ENCODE measurements around the gene CBX4.
"Not testable (repeated sequence)": the region's sequence is repeated elsewhere in the genome, so short reads cannot be mapped to it uniquely, and the experiment has no call there.

The CBX4 gene

DNA sequence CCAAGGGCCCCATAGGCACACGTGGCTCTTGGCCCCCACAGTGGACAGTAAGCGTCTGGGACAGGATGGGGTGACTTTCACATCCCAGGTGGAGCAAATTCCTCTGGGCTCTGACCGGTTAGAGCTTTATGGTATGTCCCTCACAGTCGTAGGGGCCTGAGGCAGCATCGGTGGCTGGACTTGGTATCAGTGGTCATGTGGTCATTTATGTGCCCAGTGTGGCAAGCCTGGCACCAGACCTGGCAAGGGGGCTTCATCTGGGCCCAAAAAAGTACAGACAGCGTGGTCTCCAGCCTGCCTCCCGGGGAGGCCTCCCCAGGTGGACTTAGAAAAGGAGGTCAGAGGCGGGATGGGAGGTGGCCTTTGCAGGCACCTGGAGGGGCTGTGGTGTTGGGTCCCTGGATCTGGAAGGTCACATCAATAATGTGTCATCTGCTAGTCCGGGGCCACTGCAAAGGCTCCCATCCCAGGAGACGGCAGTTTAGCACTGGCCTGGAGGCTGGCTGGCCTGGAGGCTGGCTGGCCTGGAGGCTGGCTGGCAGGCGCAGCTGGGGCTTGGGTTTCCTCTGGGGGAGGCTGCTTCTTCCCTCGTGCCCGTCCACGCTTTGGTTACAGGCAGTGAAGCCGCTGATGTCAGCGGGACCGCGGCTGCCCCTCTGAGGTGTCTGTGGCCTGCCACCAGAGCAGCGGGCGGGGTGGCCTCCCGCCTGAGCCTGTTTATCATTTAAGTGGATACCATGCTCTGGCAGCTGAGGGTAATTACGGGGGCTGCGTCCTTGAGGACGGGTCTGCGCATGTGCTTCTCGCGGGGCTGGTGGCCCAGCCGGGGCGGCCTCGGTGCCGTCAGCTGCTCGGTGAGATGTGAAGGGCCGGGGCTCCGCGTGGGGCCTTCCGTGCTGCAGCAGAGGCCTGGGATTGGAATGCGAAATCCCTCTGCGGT is 20.7 kb upstream of the CBX4 start:
- DNase-seq (ENCODE audit: low read depth), result no peak

GRCh38 chr17:79857095-79857494 is 17.9 kb upstream of the CBX4 start:
- no peak for DNase-seq (ENCODE audit: low read depth)

GRCh38 chr17:79855331-79856124 is 16.3 kb upstream of the CBX4 start:
- DNase-seq (ENCODE audit: low read depth), result no peak

- no peak for DNase-seq (ENCODE audit: low read depth)
Measured at GRCh38 chr17:79854080-79855060, 15.1 kb upstream of the CBX4 start.

- DNase-seq (ENCODE audit: low read depth), result not testable (repeated sequence)
Measured at GRCh38 chr17:79853168-79853567, 13.9 kb upstream of the CBX4 start.

- no peak for DNase-seq (ENCODE audit: low read depth)
Measured at GRCh38 chr17:79852748-79853147, 13.5 kb upstream of the CBX4 start.

DNA sequence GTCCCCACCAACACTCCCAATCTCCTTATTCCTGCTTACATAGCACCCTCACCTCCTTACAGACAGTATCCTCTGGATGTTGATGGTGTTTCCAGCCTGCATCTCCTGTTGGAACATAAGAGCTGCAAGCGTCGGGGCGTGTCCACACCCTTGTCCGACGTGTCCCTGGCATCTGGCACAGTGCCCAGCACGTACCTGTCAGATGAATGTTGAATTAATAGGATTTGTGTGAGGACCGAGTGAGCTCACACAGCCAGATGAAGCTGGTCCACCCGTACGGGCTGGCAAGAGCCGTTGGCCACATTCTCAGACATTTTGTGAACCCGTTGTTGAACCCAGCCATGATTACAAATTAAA is 12.2 kb upstream of the CBX4 start:
- DNase-seq (ENCODE audit: low read depth), result no peak

- no peak for DNase-seq (ENCODE audit: low read depth)
Measured at GRCh38 chr17:79850571-79851460, 11.6 kb upstream of the CBX4 start.

- DNase-seq (ENCODE audit: low read depth), result no peak
Measured at GRCh38 chr17:79849953-79850352, 10.7 kb upstream of the CBX4 start.

DNA sequence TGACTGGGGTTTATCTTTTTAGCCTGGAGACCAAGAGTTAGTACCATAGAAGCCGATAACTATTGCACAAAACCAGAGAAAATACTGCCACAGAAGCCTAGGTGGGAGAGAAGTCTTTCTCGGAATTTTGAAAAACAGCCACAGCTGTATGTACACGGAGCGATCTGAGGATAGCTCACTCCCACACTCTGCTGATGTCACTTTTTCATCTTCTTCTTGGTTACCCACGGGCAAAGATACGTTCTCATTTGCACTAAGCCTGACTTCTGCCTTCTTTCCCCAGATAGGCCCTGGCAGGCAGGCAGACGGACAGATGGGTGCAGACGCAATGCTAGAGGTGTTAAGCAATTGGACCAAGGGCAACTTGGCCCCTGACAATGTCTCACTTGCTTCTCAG is 9.1 kb upstream of the CBX4 start:
- DNase-seq (ENCODE audit: low read depth), result no peak

GRCh38 chr17:79847698-79848369 is 8.6 kb upstream of the CBX4 start:
- DNase-seq (ENCODE audit: low read depth), result no peak

GRCh38 chr17:79845601-79845949 is 6.3 kb upstream of the CBX4 start:
- no peak for DNase-seq (ENCODE audit: low read depth)

- no peak for DNase-seq (ENCODE audit: low read depth)
Measured at GRCh38 chr17:79844869-79845600, 5.8 kb upstream of the CBX4 start.

DNA sequence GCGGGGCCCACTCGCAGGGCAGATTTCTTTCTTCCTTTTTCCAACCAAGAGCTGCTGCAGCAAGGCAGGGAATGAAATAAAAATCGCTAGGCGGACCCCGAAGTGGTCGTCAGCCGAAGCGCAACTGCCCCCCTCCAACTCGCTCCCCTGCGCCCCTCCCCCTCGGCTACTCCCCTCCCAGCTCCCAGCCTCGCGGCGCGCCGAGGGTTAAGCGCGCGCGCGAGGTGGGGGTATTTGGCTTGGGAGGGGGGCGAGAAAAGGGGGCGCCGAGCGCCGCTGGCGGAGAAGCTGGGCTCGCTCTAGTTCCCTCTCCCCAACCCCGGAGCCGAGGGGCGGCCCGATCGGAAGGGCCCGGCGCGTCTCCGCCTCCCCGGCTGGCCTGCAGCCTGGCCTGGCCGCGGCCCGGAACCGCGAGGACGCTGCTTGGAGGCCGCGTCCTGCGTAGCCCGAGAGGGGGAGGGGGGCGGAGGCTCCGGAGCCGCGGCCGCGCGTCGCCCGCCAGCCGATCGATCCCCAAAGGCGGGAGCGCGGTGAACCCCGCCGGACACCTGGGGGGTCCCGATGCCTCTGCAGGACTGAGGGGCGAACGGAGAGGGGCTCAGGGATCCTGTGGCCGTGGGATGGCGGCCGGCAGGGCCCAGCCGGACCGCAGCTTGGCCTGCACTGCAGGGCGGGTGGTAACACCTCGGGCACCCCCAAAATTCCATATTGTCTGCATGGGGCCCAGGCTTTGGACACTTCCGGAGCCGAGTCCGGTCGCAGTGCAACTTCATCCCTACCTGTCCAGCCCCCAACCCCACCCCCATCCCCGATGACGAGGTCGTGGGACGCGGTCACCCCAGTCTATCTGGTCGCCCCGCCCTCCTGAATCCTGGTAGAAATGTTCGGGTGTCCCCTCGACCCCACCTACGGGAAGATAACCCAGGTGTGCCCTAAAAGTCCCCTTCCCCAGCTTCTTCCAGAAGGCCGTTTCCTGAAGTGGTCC is 4.9 kb upstream of the CBX4 start:
- no peak for DNase-seq (ENCODE audit: low read depth)

GRCh38 chr17:79843474-79843815 is 4.2 kb upstream of the CBX4 start:
- DNase-seq (ENCODE audit: low read depth), result no peak

DNA sequence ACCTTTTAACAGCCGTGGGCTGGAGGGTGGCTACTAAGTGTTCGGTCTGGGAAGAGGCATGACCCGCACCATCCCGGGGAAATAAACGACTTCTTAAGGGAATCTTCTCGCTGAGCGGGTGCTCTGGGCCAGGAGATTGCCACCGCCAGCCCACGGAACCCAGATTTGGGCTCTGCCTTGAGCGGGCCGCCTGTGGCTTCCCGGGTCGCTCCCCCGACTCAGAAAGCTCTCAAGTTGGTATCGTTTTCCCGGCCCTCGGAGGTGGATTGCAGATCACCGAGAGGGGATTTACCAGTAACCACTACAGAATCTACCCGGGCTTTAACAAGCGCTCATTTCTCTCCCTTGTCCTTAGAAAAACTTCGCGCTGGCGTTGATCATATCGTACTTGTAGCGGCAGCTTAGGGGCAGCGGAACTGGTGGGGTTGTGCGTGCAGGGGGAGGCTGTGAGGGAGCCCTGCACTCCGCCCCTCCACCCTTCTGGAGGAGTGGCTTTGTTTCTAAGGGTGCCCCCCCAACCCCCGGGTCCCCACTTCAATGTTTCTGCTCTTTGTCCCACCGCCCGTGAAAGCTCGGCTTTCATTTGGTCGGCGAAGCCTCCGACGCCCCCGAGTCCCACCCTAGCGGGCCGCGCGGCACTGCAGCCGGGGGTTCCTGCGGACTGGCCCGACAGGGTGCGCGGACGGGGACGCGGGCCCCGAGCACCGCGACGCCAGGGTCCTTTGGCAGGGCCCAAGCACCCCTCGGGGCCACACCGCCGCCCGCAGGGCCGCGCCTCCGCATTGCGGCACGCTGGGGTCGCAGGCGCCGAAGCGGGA is 3.6 kb upstream of the CBX4 start:
- DNase-seq (ENCODE audit: low read depth), result no peak

GRCh38 chr17:79842136-79842655 is 3.0 kb upstream of the CBX4 start:
- DNase-seq (ENCODE audit: low read depth), result no peak
